Stimulated activated CD4-positive, alpha-beta T cell treated with anti-CD3 and anti-CD28 coated beads, Interleukin-2, amount 100 ng/mL, for 4 hours (primary cell): ENCODE measurements around the gene VWA2.
"Not testable (repeated sequence)": the region's sequence is repeated elsewhere in the genome, so short reads cannot be mapped to it uniquely, and the experiment has no call there.

Experiments used
- DNase-seq: peaks from one replicate; pipeline ENCODE4 v3.0.0-alpha.2; 2020; ENCODE audit warnings: low read depth

The VWA2 gene

GRCh38 chr10:114319406-114320248 is 80.6 kb downstream of the VWA2 start:
- DNase-seq, result no peak

GRCh38 chr10:114320249-114321116 is 81.4 kb downstream of the VWA2 start:
- no peak for DNase-seq

DNA sequence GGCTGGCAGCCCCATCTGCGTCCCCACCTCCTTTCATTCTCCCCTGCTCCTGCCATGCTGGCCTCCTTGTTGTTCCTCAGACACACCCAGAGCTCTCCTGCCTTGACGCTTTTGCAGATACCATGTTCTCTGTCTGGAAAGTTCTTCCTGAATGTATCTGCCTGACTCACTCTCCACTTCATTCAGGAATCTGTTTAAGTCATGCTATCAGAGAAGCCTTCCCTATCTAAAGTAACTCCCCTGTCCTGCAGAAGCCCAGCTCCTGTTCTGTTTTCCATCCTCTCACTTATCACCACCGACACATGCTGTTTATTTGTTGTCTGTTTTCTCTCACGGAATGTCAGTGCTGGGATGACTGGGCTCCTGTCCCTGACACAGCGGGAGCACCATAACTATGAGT is 83.3 kb downstream of the VWA2 start:
- DNase-seq, result no peak

DNA sequence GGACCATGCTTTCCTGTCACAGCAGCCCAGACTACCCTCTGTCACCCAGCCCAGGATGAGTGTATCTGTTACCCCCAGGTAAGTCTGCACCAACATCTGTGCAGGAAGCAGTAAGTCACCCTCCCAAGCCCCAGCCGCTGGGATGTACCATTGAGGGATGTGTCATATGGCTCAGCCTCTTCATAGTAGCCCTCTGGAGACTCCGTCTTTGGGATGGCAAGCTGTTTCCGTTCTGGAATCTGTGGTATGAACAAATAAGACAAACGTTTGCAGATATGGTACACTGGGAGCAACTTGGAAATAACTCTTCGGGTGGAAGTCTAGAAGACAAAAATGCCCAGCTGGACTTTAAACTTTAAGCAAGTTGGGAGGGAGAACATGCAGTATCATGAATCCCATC is 84.0 kb downstream of the VWA2 start:
- DNase-seq, result no peak

GRCh38 chr10:114326795-114327194 is 87.7 kb downstream of the VWA2 start:
- DNase-seq, result no peak

GRCh38 chr10:114327537-114328440 is 88.7 kb downstream of the VWA2 start:
- DNase-seq, result no peak

- no peak for DNase-seq
These were observed 89.4 kb downstream of the VWA2 start for GRCh38 chr10:114328441-114328812.

GRCh38 chr10:114328874-114329273 is 89.8 kb downstream of the VWA2 start:
- DNase-seq, result no peak

- DNase-seq, result no peak
These were observed 90.7 kb downstream of the VWA2 start for GRCh38 chr10:114329634-114330365.

DNA sequence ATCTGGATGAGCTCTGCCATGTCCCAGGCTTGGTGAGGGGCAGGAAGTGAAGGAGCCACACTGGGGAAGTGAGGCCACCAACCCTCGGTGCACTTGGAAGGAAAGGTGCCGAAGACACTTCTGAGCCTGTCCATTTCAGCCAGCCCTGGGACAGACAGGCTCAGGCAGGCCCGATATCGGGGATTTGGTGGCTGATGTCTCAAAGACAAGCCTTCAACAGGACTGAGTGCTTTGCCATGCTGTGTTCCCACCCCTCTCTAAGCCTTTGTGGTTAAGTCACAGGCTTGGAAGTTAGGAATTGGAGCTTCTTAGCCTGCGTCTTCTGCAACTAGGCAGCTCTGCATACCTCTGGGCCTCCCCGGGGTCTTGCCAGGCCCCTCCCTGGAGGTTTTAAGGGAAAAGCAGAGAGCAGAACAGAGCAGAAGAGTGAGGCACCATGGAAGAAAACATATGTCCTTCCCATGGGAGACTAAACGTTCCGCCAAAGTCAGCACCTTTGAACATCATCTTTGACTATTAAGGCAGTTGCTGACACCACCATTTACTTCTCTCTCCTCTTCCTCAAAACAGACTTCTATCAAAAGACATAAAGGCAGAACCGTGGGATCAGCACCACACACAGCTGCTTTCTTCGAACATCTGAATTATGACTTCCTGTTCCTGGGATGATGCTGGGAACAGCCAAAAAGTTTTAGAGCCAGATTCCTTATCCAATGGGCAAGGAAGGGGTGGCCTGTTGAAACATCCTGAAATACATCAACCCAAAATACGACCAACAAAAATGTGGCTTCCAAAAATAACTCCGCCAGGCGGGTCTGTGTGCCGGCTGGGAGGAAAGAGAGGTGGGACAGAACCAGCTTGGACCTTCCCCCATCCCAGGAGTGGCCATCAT is 93.5 kb downstream of the VWA2 start:
- DNase-seq, result no peak

- not testable (repeated sequence) for DNase-seq
These were observed 94.4 kb downstream of the VWA2 start for GRCh38 chr10:114333441-114333840.

DNA sequence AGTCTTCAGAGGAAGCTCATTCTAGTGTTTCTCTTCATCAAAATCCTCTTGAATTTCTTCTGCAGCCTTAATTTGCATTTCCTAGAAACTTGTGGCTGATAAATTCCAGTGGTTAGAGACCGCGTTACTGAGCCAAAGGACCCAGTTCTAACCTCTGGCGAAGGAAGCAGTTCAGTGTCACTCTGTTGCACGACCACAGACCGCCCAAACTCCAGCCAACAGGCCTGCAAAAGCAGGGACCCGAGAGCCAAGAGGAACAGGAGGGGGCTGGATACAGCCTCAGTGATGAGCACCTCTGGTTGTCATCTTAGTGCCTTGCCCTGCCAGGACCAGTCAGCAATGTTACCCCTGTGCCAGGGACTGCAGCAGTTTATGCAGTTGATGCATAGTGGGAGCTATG is 95.2 kb downstream of the VWA2 start:
- DNase-seq, result no peak

- no peak for DNase-seq
These were observed 96.6 kb downstream of the VWA2 start for GRCh38 chr10:114335614-114336013.

GRCh38 chr10:114336823-114337509 is 97.9 kb downstream of the VWA2 start:
- DNase-seq, result no peak

GRCh38 chr10:114337510-114338462 is 98.7 kb downstream of the VWA2 start:
- no peak for DNase-seq

- no peak for DNase-seq
These were observed 101.8 kb downstream of the VWA2 start for GRCh38 chr10:114340816-114341215.
